Measurements from ENCODE around the gene PUM1. TPM values are rescaled to one million over a fixed set of nuclear protein-coding genes. Genes with fewer than 3 reads are reported as not detected.

Gene PUM1
- total RNA-seq, 1 donor: 61.1 TPM

- DNase-seq (ENCODE audit: low read depth): no peak
- no peak overlapping the region for H3K4me3 ChIP-seq (ENCODE audit: low read depth, low read length)
- no peak for TF ChIP-seq CTCF (IDR thresholded peaks at IDR 0.05; ENCODE audit: insufficient read depth, low read length)
Observed at GRCh38 chr1:30896905-30897304, 168.6 kb downstream of the PUM1 start.

DNA sequence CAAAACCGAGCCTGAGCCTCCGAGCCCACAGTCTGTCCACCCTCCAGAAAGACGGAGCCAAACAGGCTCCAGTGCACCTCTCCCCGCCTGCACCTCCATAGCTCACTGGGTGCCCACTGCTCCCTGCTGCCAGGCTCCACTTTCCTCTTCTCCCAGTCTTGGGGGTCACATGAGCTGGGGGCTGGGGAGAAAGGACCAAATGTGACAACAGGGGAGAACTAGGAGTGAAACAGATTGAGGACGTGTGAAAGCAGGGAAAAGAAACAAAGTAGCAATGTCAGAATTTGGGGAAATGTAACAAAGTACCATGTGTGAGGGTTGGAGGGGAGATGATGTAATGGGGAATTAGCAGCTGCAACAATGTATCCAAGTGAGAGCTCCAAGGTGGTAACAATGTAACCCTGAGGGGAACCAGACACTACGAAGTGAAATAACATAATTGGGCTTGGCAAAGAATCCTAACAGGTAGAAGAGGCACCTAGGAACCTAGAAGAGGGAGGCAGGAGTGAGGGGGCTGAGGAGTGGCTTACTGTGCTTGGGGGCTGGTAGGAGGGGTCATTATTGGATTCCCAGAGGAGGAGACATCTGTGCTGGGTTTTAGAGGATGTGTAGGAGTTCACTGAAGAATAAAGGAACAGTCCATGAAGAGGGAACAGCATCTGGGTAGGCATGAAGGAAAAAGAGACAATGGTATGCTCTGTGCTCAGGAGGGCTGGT lies 169.4 kb downstream of the PUM1 start:
- DNase-seq (ENCODE audit: low read depth): peak; percentile 66
- no peak overlapping the region for H3K4me3 ChIP-seq (ENCODE audit: low read depth, low read length)
- no peak for TF ChIP-seq CTCF (IDR thresholded peaks at IDR 0.05; ENCODE audit: insufficient read depth, low read length)

DNA sequence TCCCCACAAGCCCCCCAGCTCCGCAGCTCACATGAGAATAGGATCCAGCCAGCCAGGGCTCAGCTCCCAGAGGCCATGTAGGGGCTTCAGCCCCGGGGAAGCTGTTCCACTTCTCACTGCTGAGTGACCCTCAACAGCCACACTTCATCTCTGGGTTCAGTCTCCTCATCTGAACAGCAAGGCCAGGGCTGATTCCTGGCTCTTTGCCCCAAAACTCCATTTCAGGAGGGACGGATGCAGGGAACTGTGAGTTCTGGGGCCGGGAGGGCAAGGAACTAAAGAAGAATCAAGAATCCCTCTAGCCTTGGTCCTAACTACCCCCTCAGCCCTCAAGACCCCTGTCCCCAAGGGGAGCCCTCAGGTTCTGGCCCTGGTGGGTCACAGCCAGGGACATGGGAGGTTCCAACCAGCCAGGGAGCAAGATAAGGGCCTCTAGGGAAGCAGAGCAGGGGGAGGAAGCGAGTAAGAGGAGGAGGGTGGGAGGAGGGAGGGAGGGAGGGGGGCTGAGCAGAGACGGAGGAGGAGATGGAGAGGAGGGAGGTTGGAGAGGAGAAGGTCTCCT lies 170.1 kb downstream of the PUM1 start:
- TF ChIP-seq CTCF (IDR thresholded peaks at IDR 0.05; ENCODE audit: insufficient read depth, low read length): no peak
- no peak for DNase-seq (ENCODE audit: low read depth)
- no peak overlapping the region for H3K4me3 ChIP-seq (ENCODE audit: low read depth, low read length)

DNA sequence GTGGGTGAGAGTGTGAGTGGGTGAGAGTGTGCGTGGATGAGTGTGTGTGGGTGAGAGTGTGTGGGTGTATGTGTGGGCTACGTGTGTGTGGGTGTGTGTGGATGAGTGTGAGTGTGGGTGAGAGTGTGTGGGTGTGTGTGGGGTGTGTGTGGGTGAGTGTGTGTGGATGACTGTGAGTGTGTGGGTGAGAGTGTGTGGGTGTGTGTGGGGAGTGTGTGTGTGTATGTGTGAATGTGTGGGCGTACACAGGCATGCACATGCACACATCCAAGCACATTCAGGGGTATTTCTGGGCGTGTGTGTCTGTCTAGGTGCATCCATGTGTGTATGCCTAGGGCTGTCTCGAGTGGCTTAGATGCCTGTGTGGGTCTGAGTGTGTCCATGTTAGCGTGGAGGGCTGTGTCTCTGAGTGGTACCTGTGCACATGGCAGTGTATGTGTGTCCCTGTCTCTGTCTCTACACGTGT lies 171.0 kb downstream of the PUM1 start:
- no peak overlapping the region for H3K4me3 ChIP-seq (ENCODE audit: low read depth, low read length)
- TF ChIP-seq CTCF (IDR thresholded peaks at IDR 0.05; ENCODE audit: insufficient read depth, low read length): no peak

DNA sequence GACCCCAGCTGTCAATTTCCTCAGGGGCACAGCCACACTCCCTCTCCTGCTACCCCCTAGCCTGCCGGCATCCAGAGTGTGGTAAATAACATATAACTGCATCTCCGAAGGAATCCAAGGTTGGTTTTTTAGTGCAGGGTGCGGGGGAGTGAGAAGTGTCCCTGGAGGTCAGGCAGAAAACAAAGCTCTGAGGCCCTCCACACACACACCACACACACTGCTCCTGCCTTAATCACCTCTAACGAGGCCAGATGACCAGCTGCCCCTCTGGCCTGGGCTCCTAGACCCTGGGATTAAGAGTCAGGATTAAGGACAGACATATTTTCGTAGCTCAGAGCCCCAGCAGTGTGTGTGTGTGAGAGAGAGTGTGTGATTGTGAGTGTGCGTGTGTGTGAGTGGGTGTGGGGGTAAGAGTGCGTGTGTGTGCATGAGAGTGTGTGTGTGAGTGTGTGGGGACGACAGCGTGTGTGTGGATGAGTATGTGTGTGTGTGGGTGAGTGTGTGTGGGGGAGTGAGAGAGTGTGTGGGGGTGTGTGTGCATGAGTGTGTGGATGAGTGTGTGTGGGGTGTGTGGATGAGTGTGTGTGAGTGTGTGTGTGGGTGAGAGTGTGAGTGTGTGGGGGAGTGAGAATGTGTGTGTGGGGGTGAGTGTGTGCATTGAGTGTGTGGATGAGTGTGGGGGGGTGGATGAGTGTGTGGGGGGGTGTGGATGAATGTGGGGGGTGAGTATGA lies 171.6 kb downstream of the PUM1 start:
- no peak for DNase-seq (ENCODE audit: low read depth)
- TF ChIP-seq CTCF (IDR thresholded peaks at IDR 0.05; ENCODE audit: insufficient read depth, low read length): no peak
- H3K4me3 ChIP-seq (ENCODE audit: low read depth, low read length): no peak overlapping the region

More for the DNA sequence above, 171.0 kb downstream of the PUM1 start:
- DNase-seq (ENCODE audit: low read depth): no peak

GRCh38 chr1:30892671-30893073 lies 172.8 kb downstream of the PUM1 start:
- no peak for TF ChIP-seq CTCF (IDR thresholded peaks at IDR 0.05; ENCODE audit: insufficient read depth, low read length)
- no peak for DNase-seq (ENCODE audit: low read depth)
- no peak overlapping the region for H3K4me3 ChIP-seq (ENCODE audit: low read depth, low read length)
